ENCODE data around the gene AQP2. TPM values are rescaled to one million over a fixed set of nuclear protein-coding genes. Genes with fewer than 3 reads are reported as not detected.

Gene AQP2
- total and polyA plus RNA-seq, 4 donors, result not detected

DNA sequence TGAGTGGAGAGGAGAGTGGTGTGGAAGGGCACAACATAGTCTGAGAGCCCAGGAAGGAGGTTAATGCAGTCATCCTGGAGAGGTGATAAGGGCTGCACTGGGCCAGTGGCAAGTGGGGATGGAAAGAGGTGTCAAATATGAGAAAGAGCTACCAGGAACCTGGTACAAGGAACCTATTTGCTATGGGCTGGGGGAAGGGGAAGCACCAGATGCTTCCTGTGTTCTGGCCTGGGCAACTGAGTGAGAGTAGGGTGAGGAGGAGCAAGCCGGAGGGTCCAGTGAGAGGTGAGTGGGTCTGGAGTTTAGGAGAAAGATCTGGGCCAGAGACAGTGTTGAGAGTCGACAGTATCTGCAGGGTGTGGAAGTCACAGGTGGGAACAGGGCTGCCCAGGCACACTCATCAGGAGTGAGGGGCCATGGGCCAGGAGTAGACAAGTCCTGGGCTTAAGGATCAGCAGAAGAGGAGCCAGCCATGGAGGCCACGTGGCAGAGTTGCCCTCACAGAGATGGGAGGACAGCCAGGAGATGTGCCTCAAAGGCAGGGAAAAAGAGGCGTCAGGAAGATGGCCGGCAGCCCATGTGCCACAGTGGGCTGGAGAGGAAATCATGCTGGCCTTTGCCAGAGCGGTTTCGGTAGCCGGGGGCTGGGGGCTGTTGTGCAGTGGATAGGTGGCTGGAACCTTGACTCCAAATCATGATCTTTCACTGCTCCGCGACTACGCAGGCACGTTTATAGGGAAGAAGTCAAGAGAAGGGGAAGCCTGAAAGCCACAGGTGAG is 19.3 kb downstream of the AQP2 start:
- no peak for DNase-seq (ENCODE audit: low spot score)
- WGBS, result 91% methylated on average over 12 of the region's 12 CpGs
- no peak overlapping the region for H3K27ac ChIP-seq (ENCODE audit: low read depth in 1 of 2, low read length in 2 of 2)
- no peak for TF ChIP-seq JUND (IDR thresholded peaks at IDR 0.05)
- no peak for TF ChIP-seq NR2F2 (IDR thresholded peaks at IDR 0.05)
- no peak for TF ChIP-seq FOXA2 (IDR thresholded peaks at IDR 0.05)
- no peak for TF ChIP-seq RAD21 (IDR thresholded peaks at IDR 0.05)
- no peak for TF ChIP-seq YY1 (IDR thresholded peaks at IDR 0.05)
- no peak overlapping the region for H3K4me3 ChIP-seq (ENCODE audit: low read depth in 1 of 3, low read length in 3 of 3)
- H3K36me3 ChIP-seq (ENCODE audit: control insufficient read depth in 4 of 4, insufficient read depth in 3 of 4, low read depth in 1 of 4, low read length in 3 of 4), result no peaks in the 10 kb centered on the region
- H3K9ac ChIP-seq (ENCODE audit: low read depth in 1 of 2, low read length in 2 of 2), result no peak overlapping the region
- no peaks in the 10 kb centered on the region for H3K27me3 ChIP-seq (ENCODE audit: control insufficient read depth in 4 of 4, insufficient read depth in 4 of 4, low read length in 3 of 4)
- peaks cover 8 to 39% (median 25%) of the 10 kb centered on the region in 4 donors for H3K4me1 ChIP-seq (ENCODE audit: control insufficient read depth in 4 of 4, insufficient read depth in 4 of 4, low read length in 3 of 4)
- no peaks in the 10 kb centered on the region for H3K9me3 ChIP-seq (ENCODE audit: control insufficient read depth in 4 of 4, low read length in 3 of 4)

DNA sequence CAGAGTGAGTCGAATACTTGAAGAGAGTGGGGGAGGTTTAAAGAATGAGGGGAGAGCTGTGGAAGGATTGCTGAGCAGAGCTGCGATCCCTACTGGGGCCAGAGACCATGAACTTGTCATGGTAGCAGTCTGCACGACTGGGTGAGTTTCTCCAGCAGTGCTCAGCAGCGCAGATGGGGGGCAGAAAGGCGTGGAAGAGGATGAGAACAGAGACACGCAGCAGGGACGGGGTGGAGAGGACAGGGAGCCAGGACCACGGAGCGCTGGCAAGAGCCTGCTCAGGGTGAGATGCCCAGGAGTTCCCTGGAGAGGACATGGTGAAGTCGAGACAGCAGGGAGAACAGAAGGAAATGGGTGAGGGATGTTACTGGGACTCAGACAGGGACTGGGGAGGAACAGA is 20.1 kb downstream of the AQP2 start:
- no peaks in the 10 kb centered on the region for H3K27me3 ChIP-seq (ENCODE audit: control insufficient read depth in 4 of 4, insufficient read depth in 4 of 4, low read length in 3 of 4)
- H3K9me3 ChIP-seq (ENCODE audit: control insufficient read depth in 4 of 4, low read length in 3 of 4), result no peaks in the 10 kb centered on the region
- H3K4me3 ChIP-seq (ENCODE audit: low read depth in 1 of 3, low read length in 3 of 3), result no peak overlapping the region
- no peaks in the 10 kb centered on the region for H3K36me3 ChIP-seq (ENCODE audit: control insufficient read depth in 4 of 4, insufficient read depth in 3 of 4, low read depth in 1 of 4, low read length in 3 of 4)
- peaks cover 8 to 41% (median 25%) of the 10 kb centered on the region in 4 donors for H3K4me1 ChIP-seq (ENCODE audit: control insufficient read depth in 4 of 4, insufficient read depth in 4 of 4, low read length in 3 of 4)
- H3K9ac ChIP-seq (ENCODE audit: low read depth in 1 of 2, low read length in 2 of 2), result no peak overlapping the region
- WGBS, result 81% methylated on average over 10 of the region's 10 CpGs
- no peak for DNase-seq (ENCODE audit: low spot score)
- no peak overlapping the region for H3K27ac ChIP-seq (ENCODE audit: low read depth in 1 of 2, low read length in 2 of 2)
- no peak for TF ChIP-seq MAX (IDR thresholded peaks at IDR 0.05)
- TF ChIP-seq RAD21 (IDR thresholded peaks at IDR 0.05), result no peak
- no peak for TF ChIP-seq CTCF (IDR thresholded peaks at IDR 0.05; ENCODE audit: low read depth, low read length, missing input control)
- no peak for TF ChIP-seq YY1 (IDR thresholded peaks at IDR 0.05)
- TF ChIP-seq ATF3 (IDR thresholded peaks at IDR 0.05), result no peak
- no peak for TF ChIP-seq TAF1 (conservative IDR thresholded peaks at IDR 0.05)
- TF ChIP-seq, protein P1, sequence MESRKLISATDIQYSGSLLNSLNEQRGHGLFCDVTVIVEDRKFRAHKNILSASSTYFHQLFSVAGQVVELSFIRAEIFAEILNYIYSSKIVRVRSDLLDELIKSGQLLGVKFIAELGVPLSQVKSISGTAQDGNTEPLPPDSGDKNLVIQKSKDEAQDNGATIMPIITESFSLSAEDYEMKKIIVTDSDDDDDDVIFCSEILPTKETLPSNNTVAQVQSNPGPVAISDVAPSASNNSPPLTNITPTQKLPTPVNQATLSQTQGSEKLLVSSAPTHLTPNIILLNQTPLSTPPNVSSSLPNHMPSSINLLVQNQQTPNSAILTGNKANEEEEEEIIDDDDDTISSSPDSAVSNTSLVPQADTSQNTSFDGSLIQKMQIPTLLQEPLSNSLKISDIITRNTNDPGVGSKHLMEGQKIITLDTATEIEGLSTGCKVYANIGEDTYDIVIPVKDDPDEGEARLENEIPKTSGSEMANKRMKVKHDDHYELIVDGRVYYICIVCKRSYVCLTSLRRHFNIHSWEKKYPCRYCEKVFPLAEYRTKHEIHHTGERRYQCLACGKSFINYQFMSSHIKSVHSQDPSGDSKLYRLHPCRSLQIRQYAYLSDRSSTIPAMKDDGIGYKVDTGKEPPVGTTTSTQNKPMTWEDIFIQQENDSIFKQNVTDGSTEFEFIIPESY (IDR thresholded peaks at IDR 0.05), result no peak
- TF ChIP-seq JUND (IDR thresholded peaks at IDR 0.05), result no peak

- H3K9ac ChIP-seq (ENCODE audit: low read depth in 1 of 2, low read length in 2 of 2), result no peak overlapping the region
- H3K36me3 ChIP-seq (ENCODE audit: control insufficient read depth in 4 of 4, insufficient read depth in 3 of 4, low read depth in 1 of 4, low read length in 3 of 4), result no peaks in the 10 kb centered on the region
- no peaks in the 10 kb centered on the region for H3K27me3 ChIP-seq (ENCODE audit: control insufficient read depth in 4 of 4, insufficient read depth in 4 of 4, low read length in 3 of 4)
- no peak overlapping the region for H3K27ac ChIP-seq (ENCODE audit: low read depth in 1 of 2, low read length in 2 of 2)
- H3K9me3 ChIP-seq (ENCODE audit: control insufficient read depth in 4 of 4, low read length in 3 of 4), result no peaks in the 10 kb centered on the region
- TF ChIP-seq EGR1 (IDR thresholded peaks at IDR 0.05; ENCODE audit: low read depth in 2 of 2) (no peak), ATF3 (IDR thresholded peaks at IDR 0.05) (no peak), FOXA2 (IDR thresholded peaks at IDR 0.05) (no peak), RXRA (IDR thresholded peaks at IDR 0.05) (no peak), MAX (IDR thresholded peaks at IDR 0.05) (no peak), CTCF (IDR thresholded peaks at IDR 0.05; ENCODE audit: low read depth, low read length, missing input control) (no peak)
- no peak overlapping the region for H3K4me3 ChIP-seq (ENCODE audit: low read depth in 1 of 3, low read length in 3 of 3)
- peaks cover 8 to 41% (median 25%) of the 10 kb centered on the region in 4 donors for H3K4me1 ChIP-seq (ENCODE audit: control insufficient read depth in 4 of 4, insufficient read depth in 4 of 4, low read length in 3 of 4)
- WGBS, result 87% methylated on average over 6 of the region's 6 CpGs
- no peak for DNase-seq (ENCODE audit: low spot score)
These were observed 20.6 kb downstream of the AQP2 start for GRCh38 chr12:49971141-49971540.

Data from liver (tissue), 9 donors.